ENCODE results near the gene TTN. TPM values are rescaled to one million over a fixed set of nuclear protein-coding genes. Genes with fewer than 3 reads are reported as not detected.

TTN gene
- total and polyA plus RNA-seq, 2 of the 8 experiments (the other 6 are each of a cell fraction or from before 2014, with no cell fraction given) = 0.30 to 9.7 TPM

DNA sequence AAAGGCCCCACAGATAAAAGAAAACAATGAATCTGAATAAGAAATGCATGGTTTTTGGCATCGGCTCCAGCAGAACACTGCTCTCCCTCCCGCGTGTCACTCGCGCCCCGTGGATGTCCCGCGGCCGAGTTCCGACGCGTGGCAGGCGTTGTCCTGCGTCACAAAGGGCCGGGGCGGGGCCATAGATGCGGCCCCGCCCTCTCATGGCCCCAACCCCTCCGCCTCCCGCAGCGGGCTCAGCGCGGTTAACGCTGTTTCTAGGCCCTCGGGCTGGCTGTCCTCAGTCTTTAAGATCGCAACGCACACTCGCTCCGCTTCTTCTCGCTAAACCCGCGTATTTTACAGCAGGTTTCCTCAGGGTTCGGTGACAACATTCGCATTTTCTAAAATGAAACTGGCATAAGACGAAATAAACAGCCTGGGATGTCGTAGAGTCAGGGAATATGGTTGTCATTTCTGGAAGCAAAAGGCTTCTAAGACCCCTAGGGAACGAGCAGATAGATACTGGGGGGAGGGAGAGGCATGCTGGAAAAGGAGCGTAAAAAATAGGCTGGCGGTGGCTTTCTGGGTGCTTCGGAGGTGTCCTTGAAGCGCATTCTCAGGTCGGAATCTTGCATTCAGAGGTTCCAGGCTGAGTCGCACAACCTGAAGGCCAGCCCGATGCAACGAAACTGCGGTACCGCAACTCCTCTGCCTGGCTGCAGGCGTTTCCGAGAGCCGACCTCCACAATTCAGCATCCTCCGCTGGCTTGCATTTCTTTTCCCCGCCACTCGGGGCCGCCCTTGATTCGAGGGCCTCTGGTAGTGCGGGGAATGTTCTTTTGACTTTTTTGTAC, 328.6 kb downstream of the TTN start, which contains the start of gene FKBP7 (continued):
- TF ChIP-seq CBX8 (IDR thresholded peaks at IDR 0.05; ENCODE audit: borderline replicate concordance, low read depth, low read length) (no peak), CEBPB (IDR thresholded peaks at IDR 0.05; ENCODE audit: low read depth, low read length) (0 out of 2 replicates have a peak, but pooled peaks have one; percentile 1), NRF1 (IDR thresholded peaks at IDR 0.05; ENCODE audit: low read depth, low read length) (no peak), POLR2AphosphoS5 (IDR thresholded peaks at IDR 0.05; ENCODE audit: low read depth, low read length) (peak; percentile 77; the same call in 1 of the 2 replicates), TAF1 (IDR thresholded peaks at IDR 0.05; ENCODE audit: low read depth, low read length) (peak; percentile 65; the same call in 1 of the 2 replicates), SAP30 (IDR thresholded peaks at IDR 0.05; ENCODE audit: insufficient read depth, insufficient replicate concordance, low read length) (no peak), POU5F1 (IDR thresholded peaks at IDR 0.05; ENCODE audit: low read depth, low read length) (no peak), EGR1 (IDR thresholded peaks at IDR 0.05; ENCODE audit: borderline replicate concordance, low read depth, low read length) (no peak), SIN3A (conservative IDR thresholded peaks at IDR 0.05 in 1 of 2, IDR thresholded peaks at IDR 0.05 in 1 of 2; ENCODE audit: low read depth in 1 of 2, low read length in 2 of 2) (peak in 1 of 2 experiments; percentile 43; a peak in 1 of 4 replicates), CREB1 (IDR thresholded peaks at IDR 0.05) (peak; percentile 87)
- TF ChIP-seq, protein P1, sequence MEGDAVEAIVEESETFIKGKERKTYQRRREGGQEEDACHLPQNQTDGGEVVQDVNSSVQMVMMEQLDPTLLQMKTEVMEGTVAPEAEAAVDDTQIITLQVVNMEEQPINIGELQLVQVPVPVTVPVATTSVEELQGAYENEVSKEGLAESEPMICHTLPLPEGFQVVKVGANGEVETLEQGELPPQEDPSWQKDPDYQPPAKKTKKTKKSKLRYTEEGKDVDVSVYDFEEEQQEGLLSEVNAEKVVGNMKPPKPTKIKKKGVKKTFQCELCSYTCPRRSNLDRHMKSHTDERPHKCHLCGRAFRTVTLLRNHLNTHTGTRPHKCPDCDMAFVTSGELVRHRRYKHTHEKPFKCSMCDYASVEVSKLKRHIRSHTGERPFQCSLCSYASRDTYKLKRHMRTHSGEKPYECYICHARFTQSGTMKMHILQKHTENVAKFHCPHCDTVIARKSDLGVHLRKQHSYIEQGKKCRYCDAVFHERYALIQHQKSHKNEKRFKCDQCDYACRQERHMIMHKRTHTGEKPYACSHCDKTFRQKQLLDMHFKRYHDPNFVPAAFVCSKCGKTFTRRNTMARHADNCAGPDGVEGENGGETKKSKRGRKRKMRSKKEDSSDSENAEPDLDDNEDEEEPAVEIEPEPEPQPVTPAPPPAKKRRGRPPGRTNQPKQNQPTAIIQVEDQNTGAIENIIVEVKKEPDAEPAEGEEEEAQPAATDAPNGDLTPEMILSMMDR (IDR thresholded peaks at IDR 0.05; ENCODE audit: control extremely low read depth in 1 of 3, insufficient read depth in 1 of 3, low read depth in 1 of 3, low read length in 3 of 3) = peak; percentile 64 to 80 (median 72)
- TF ChIP-seq, protein P2, sequence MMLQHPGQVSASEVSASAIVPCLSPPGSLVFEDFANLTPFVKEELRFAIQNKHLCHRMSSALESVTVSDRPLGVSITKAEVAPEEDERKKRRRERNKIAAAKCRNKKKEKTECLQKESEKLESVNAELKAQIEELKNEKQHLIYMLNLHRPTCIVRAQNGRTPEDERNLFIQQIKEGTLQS (IDR thresholded peaks at IDR 0.05; ENCODE audit: insufficient read depth, low read depth, low read length) = no peak

Measured in H1 (cell line).